Dermis microvascular lymphatic vessel endothelial cell (primary cell): ENCODE measurements around the gene CERS5. TPM values are rescaled to one million over a fixed set of nuclear protein-coding genes. Genes with fewer than 3 reads are reported as not detected.

Experiments
- DNase-seq, 2 donors: peaks; one replicate each; pipeline versions ENCODE4 v3.0.0 to v3.0.0-alpha.2; 2010; ENCODE audit warnings: low read depth in 2 of 2
- total RNA-seq: library from RNA; depleted of rRNA; stranded (reverse); fragments of >200 nt; gene quantifications from 2 replicates; pipeline ENCODE4 v1.2.1, GENCODE V29; 2014

The CERS5 gene
- total RNA-seq, result 25.8 and 28.1 TPM in 2 replicates

GRCh38 chr12:50167049-50167828 lies at the start of gene CERS5:
Gene CERS5, minus strand, starts transcription at chr12:50167369. Its CDS starts 72 bp downstream, at chr12:50167297.
- DNase-seq, result peak; percentile 92 to 98

- DNase-seq, result peak in 1 of 2 donors; percentile 41
Measured at GRCh38 chr12:50215033-50215432, 47.9 kb upstream of the CERS5 start.

GRCh38 chr12:50214018-50214417 lies 46.8 kb upstream of the CERS5 start:
- DNase-seq, result no peak

- no peak for DNase-seq
Measured at GRCh38 chr12:50213439-50213838, 46.3 kb upstream of the CERS5 start.

- DNase-seq, result no peak
Measured at GRCh38 chr12:50212071-50212467, 44.9 kb upstream of the CERS5 start.

- DNase-seq, result peak in 1 of 2 donors; percentile 43
Measured at GRCh38 chr12:50211392-50212070, 44.4 kb upstream of the CERS5 start.

- DNase-seq, result no peak
Measured at GRCh38 chr12:50207424-50207823, 40.3 kb upstream of the CERS5 start.

- no peak for DNase-seq
Measured at GRCh38 chr12:50205648-50206047, 38.5 kb upstream of the CERS5 start.

- DNase-seq, result no peak
Measured at GRCh38 chr12:50203691-50204090, 36.5 kb upstream of the CERS5 start.

GRCh38 chr12:50201987-50202521 lies 34.9 kb upstream of the CERS5 start:
- DNase-seq, result peak; percentile 41 to 92

- no peak for DNase-seq
Measured at GRCh38 chr12:50200552-50201273, 33.5 kb upstream of the CERS5 start.

- no peak for DNase-seq
Measured at GRCh38 chr12:50198829-50199228, 31.7 kb upstream of the CERS5 start.

- DNase-seq, result peak in 1 of 2 donors; percentile 60
Measured at GRCh38 chr12:50197297-50197727, 30.1 kb upstream of the CERS5 start.

- peak; percentile 39 to 42 for DNase-seq
Measured at GRCh38 chr12:50196537-50196936, 29.4 kb upstream of the CERS5 start.

GRCh38 chr12:50195832-50196231 lies 28.7 kb upstream of the CERS5 start:
- no peak for DNase-seq

- DNase-seq, result peak; percentile 39 to 83
Measured at GRCh38 chr12:50192908-50193307, 25.7 kb upstream of the CERS5 start.

GRCh38 chr12:50192236-50192635 lies 25.1 kb upstream of the CERS5 start:
- DNase-seq, result no peak

GRCh38 chr12:50190859-50191258 lies 23.7 kb upstream of the CERS5 start:
- DNase-seq, result no peak

- no peak for DNase-seq
Measured at GRCh38 chr12:50188875-50189575, 21.9 kb upstream of the CERS5 start.

GRCh38 chr12:50188241-50188781 lies 21.1 kb upstream of the CERS5 start:
- no peak for DNase-seq
